Peyer's patch (tissue), 4 donors: ENCODE results near the gene NFASC.

Experiments
- CTCF ChIP-seq, 6 experiments: fragments of 450-650 bp in 4 of 6; fragments of 200-600 bp in 2 of 6; sonication (generic) in 1 of 6; IDR thresholded peaks; one replicate each; pipeline ENCODE4 v1.5.1; 2017 to 2019; ENCODE audit warnings: antibody characterized with exemption in 6 of 6, mild to moderate bottlenecking in 3 of 6, moderate library complexity in 1 of 6
- POLR2A ChIP-seq, 2 donors: fragments of 450-650 bp; IDR thresholded peaks; one replicate each; pipeline ENCODE4 v1.5.1; 2017; ENCODE audit warnings: antibody characterized with exemption in 2 of 2, mild to moderate bottlenecking in 2 of 2, moderate library complexity in 2 of 2

GRCh38 chr1:204983881-204984280, 113.2 kb downstream of the NFASC start:
- TF ChIP-seq CTCF (IDR thresholded peaks at IDR 0.05) (no peak), POLR2A (IDR thresholded peaks at IDR 0.05) (no peak)
